Measurements from ENCODE around the gene NEURL1B.

GRCh38 chr5:172686539-172687390 lies 45.7 kb downstream of the NEURL1B start:
- no peak for TF ChIP-seq ZNF274 (IDR thresholded peaks at IDR 0.05; ENCODE audit: low read depth, low read length)
- no peak for TF ChIP-seq YY1 (IDR thresholded peaks at IDR 0.05; ENCODE audit: insufficient read depth, insufficient read length)
- no peak for TF ChIP-seq SUZ12 (IDR thresholded peaks at IDR 0.05; ENCODE audit: extremely low read depth, insufficient read depth, insufficient read length)
